ENCODE results near the gene HNRNPU.

Gene HNRNPU

DNA sequence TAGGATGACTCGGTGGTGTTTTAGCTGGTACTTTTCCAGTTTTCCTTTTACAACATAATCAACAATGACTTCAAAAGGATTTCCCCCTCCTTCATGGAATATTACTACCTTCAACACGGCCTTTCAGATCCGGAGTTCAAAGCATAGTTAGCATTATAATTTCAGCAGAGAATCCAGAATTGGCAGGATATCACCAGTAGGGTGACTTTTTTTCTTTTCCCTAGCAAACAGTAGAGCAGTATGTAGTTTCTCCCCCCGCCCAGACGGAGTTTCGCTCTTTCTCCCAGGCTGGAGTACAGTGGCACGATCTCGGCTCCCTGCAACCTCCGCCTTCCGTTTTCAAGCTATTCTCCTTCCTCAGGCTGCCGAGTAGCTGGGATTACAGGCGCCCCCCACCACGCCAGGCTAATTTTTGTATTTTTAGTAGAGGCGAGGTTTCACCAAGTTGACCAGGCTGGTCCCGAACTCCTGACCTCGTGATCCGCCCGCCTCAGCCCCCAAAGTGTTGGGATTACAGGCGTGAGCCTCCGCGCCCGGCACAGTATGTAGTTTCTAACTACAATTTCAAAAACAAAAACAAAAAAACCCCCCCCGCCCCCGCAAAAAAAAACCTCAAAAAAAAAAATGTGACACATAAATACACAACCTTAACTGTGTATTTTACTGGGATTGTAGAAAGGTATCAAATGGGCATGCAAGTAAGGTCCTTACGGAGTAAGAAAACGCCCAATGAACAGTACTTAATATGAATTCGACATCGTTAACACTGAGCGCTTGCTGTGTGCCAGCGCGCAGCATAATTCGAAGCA, 30.4 kb downstream of the HNRNPU start:
- ChIA-PET CTCF (interaction anchor here (0.5 to 2.1 kb wide), 10 partner anchors 13 to 234 kb away, joined by 3 to 9 read pairs (median 4); partner anchors contain the start of gene HNRNPU), POLR2A (interaction anchor here (0.8 to 4.9 kb wide), 12 partner anchors 14 to 383 kb away, joined by 3 to 98 read pairs (median 7); partner anchors contain the start of genes ADSS2, DESI2 and HNRNPU)
- Histone ChIP-seq H3K4me1 (ENCODE audit: control insufficient read depth, insufficient read depth, low read length) (peaks cover 10% of the 10 kb centered on the region; the same call in 1 of the 2 replicates), H3K9me3 (ENCODE audit: control insufficient read depth, insufficient read depth, low read depth, low read length) (no peaks in the 10 kb centered on the region), H3K36me3 (ENCODE audit: control insufficient read depth in 2 of 2, insufficient read depth in 1 of 2, low read length in 2 of 2) (peaks cover 0 to 7% of the 10 kb centered on the region in 2 experiments; a peak in 1 of 3 replicates), H3K27ac (ENCODE audit: extremely low read depth, low read depth, low read length) (peak overlapping the region; percentile 99), H3K4me3 (ENCODE audit: low read depth, low read length) (peak overlapping the region; percentile 91)
- TF ChIP-seq ZBTB17 (tag by site-specific recombination; IDR thresholded peaks at IDR 0.05) (peak; percentile 90), ZNF776 (tag by site-specific recombination; IDR thresholded peaks at IDR 0.05; ENCODE audit: borderline replicate concordance) (no peak), ZNF341 (tag by site-specific recombination; IDR thresholded peaks at IDR 0.05; ENCODE audit: low read depth) (no peak), ZBTB10 (tag by site-specific recombination; IDR thresholded peaks at IDR 0.05) (peak; percentile 78), GLI4 (tag by site-specific recombination; IDR thresholded peaks at IDR 0.05) (peak; percentile 82; the same call in 1 of the 2 replicates), REPIN1 (tag by site-specific recombination; IDR thresholded peaks at IDR 0.05; ENCODE audit: low read depth) (0 out of 2 replicates have a peak, but pooled peaks have one; percentile 10), ZNF266 (tag by site-specific recombination; IDR thresholded peaks at IDR 0.05; ENCODE audit: low read depth) (no peak), ZNF530 (tag by site-specific recombination; IDR thresholded peaks at IDR 0.05; ENCODE audit: low read depth) (no peak), ZNF76 (tag by site-specific recombination; IDR thresholded peaks at IDR 0.05; ENCODE audit: borderline replicate concordance, low read depth) (0 out of 2 replicates have a peak, but pooled peaks have one; percentile 39), KLF8 (tag by site-specific recombination; IDR thresholded peaks at IDR 0.05) (peak; percentile 74), SCRT2 (tag by site-specific recombination; IDR thresholded peaks at IDR 0.05) (no peak), ZNF549 (tag by site-specific recombination; IDR thresholded peaks at IDR 0.05) (no peak), ZFHX2 (tag by site-specific recombination; conservative IDR thresholded peaks at IDR 0.05) (peak; percentile 73), ZNF112 (tag by site-specific recombination; IDR thresholded peaks at IDR 0.05) (no peak), ZNF335 (tag by site-specific recombination; conservative IDR thresholded peaks at IDR 0.05) (peak; percentile 99), ZNF473 (tag by site-specific recombination; IDR thresholded peaks at IDR 0.05) (no peak), ZNF114 (tag by site-specific recombination; IDR thresholded peaks at IDR 0.05) (no peak), ZNF664 (tag by site-specific recombination; IDR thresholded peaks at IDR 0.05) (peak; percentile 64; the same call in 1 of the 2 replicates), PATZ1 (tag by site-specific recombination; IDR thresholded peaks at IDR 0.05) (peak; percentile 98), ZNF544 (tag by site-specific recombination; IDR thresholded peaks at IDR 0.05) (no peak), ZNF155 (tag by site-specific recombination; IDR thresholded peaks at IDR 0.05) (no peak)
- TF ChIP-seq, protein P1, sequence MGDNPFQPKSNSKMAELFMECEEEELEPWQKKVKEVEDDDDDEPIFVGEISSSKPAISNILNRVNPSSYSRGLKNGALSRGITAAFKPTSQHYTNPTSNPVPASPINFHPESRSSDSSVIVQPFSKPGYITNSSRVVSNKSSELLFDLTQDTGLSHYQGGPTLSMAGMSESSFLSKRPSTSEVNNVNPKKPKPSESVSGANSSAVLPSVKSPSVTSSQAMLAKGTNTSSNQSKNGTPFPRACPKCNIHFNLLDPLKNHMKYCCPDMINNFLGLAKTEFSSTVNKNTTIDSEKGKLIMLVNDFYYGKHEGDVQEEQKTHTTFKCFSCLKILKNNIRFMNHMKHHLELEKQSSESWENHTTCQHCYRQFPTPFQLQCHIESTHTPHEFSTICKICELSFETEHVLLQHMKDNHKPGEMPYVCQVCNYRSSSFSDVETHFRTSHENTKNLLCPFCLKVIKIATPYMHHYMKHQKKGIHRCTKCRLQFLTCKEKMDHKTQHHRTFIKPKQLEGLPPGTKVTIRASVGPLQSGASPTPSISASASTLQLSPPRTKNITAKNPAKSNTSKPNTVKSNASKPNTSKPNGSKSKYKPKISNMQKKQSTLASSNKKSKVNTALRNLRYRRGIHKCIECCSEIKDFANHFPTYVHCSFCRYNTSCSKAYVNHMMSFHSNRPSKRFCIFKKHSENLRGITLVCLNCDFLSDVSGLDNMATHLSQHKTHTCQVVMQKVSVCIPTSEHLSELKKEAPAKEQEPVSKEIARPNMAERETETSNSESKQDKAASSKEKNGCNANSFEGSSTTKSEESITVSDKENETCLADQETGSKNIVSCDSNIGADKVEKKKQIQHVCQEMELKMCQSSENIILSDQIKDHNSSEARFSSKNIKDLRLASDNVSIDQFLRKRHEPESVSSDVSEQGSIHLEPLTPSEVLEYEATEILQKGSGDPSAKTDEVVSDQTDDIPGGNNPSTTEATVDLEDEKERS (tag by site-specific recombination; IDR thresholded peaks at IDR 0.05): no peak
- TF ChIP-seq, protein P2, sequence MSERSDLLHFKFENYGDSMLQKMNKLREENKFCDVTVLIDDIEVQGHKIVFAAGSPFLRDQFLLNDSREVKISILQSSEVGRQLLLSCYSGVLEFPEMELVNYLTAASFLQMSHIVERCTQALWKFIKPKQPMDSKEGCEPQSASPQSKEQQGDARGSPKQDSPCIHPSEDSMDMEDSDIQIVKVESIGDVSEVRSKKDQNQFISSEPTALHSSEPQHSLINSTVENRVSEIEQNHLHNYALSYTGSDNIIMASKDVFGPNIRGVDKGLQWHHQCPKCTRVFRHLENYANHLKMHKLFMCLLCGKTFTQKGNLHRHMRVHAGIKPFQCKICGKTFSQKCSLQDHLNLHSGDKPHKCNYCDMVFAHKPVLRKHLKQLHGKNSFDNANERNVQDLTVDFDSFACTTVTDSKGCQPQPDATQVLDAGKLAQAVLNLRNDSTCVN (tag by site-specific recombination; optimal IDR thresholded peaks at IDR 0.05): no peak
- TF ChIP-seq, protein P3, sequence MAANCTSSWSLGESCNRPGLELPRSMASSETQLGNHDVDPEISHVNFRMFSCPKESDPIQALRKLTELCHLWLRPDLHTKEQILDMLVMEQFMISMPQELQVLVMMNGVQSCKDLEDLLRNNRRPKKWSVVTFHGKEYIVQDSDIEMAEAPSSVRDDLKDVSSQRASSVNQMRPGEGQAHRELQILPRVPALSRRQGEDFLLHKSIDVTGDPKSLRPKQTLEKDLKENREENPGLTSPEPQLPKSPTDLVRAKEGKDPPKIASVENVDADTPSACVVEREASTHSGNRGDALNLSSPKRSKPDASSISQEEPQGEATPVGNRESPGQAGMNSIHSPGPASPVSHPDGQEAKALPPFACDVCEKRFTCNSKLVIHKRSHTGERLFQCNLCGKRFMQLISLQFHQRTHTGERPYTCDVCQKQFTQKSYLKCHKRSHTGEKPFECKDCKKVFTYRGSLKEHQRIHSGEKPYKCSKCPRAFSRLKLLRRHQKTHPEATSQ (tag by site-specific recombination; IDR thresholded peaks at IDR 0.05): 0 out of 2 replicates have a peak, but pooled peaks have one; percentile 13
- TF ChIP-seq, protein P4, sequence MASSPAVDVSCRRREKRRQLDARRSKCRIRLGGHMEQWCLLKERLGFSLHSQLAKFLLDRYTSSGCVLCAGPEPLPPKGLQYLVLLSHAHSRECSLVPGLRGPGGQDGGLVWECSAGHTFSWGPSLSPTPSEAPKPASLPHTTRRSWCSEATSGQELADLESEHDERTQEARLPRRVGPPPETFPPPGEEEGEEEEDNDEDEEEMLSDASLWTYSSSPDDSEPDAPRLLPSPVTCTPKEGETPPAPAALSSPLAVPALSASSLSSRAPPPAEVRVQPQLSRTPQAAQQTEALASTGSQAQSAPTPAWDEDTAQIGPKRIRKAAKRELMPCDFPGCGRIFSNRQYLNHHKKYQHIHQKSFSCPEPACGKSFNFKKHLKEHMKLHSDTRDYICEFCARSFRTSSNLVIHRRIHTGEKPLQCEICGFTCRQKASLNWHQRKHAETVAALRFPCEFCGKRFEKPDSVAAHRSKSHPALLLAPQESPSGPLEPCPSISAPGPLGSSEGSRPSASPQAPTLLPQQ (tag by site-specific recombination; IDR thresholded peaks at IDR 0.05): peak; percentile 55
